Karpas-422 (cell line): ENCODE measurements around the gene NAA20. TPM values are rescaled to one million over a fixed set of nuclear protein-coding genes. Genes with fewer than 3 reads are reported as not detected.

Experiments
- DNase-seq: peaks from one replicate; pipeline ENCODE4 v3.0.0-alpha.2; 2015
- H2AFZ ChIP-seq: fragments of 200-600 bp; sonication (generic); 2 replicates; pipeline ENCODE4 v1.6.1; 2014; ENCODE audit warnings: antibody characterized with exemption, low read length, mixed read lengths
- H3K27ac ChIP-seq: fragments of 200-600 bp; sonication (generic); 2 replicates; pipeline ENCODE4 v1.5.1; 2014; ENCODE audit warnings: mild to moderate bottlenecking, low read length, moderate library complexity
- H3K27me3 ChIP-seq: fragments of 200-600 bp; sonication (generic); 2 replicates; pipeline ENCODE4 v1.6.1; 2014; ENCODE audit warnings: low read length, mixed read lengths
- H3K36me3 ChIP-seq: fragments of 200-600 bp; sonication (generic); 2 replicates; pipeline ENCODE4 v1.6.1; 2014; ENCODE audit warnings: low read length, mixed read lengths; ENCODE audit not compliant: insufficient read depth
- H3K4me1 ChIP-seq: fragments of 200-600 bp; sonication (generic); 2 replicates; pipeline ENCODE4 v1.6.1; 2014; ENCODE audit warnings: mild to moderate bottlenecking, low read length, mixed read lengths
- H3K4me2 ChIP-seq: fragments of 200-600 bp; sonication (generic); 2 replicates; pipeline ENCODE4 v1.6.1; 2014; ENCODE audit warnings: low read length, low read depth, mild to moderate bottlenecking; ENCODE audit not compliant: poor library complexity, severe bottlenecking
- H3K4me3 ChIP-seq: fragments of 200-600 bp; sonication (generic); 2 replicates; pipeline ENCODE4 v1.5.1; 2014; ENCODE audit warnings: mild to moderate bottlenecking, antibody characterized with exemption, low read length, mixed read lengths
- H3K79me2 ChIP-seq: fragments of 200-600 bp; sonication (generic); 2 replicates; pipeline ENCODE4 v1.6.1; 2014; ENCODE audit warnings: mild to moderate bottlenecking, low read length, mixed read lengths
- H3K9ac ChIP-seq: fragments of 200-600 bp; sonication (generic); 2 replicates; pipeline ENCODE4 v1.6.0; 2014; ENCODE audit warnings: low read length
- H3K9me2 ChIP-seq: fragments of 200-600 bp; sonication (generic), shearing (Covaris generic); replicated peaks from 2 replicates; pipeline ENCODE4 v1.6.0; 2014; ENCODE audit warnings: mild to moderate bottlenecking, low read length, moderate library complexity; ENCODE audit not compliant: insufficient read depth
- H3K9me3 ChIP-seq: fragments of 300-700, 200-600 bp; sonication (generic); 2 replicates; pipeline ENCODE4 v1.6.1; 2014; ENCODE audit warnings: low read length, mixed read lengths
- H4K20me1 ChIP-seq: fragments of 200-600 bp; sonication (generic); 2 replicates; pipeline ENCODE4 v1.6.1; 2014; ENCODE audit warnings: mild to moderate bottlenecking, antibody characterized with exemption, low read length, low read depth; ENCODE audit not compliant: insufficient read depth
- total RNA-seq: library from RNA; depleted of rRNA; stranded (reverse); fragments of >200 nt; shearing (Covaris generic); gene quantifications from 2 replicates; pipeline ENCODE4 v1.2.3, GENCODE V29; 2014; ENCODE audit warnings: low replicate concordance

Gene NAA20
- total RNA-seq, 1 experiment from 2014 or later = 32.8 TPM

- H3K4me2 ChIP-seq = peak overlapping the region; percentile 4
- H3K9ac ChIP-seq = no peak overlapping the region
- no peak overlapping the region for H2AFZ ChIP-seq
These were observed 11.8 kb upstream of the NAA20 start for GRCh38 chr20:20005342-20005741.

GRCh38 chr20:20009784-20010253 lies 7.3 kb upstream of the NAA20 start:
- Histone ChIP-seq H3K9ac (no peak overlapping the region), H3K4me3 (no peak overlapping the region), H3K4me1 (peaks cover 5% of the 10 kb centered on the region), H3K9me2 (no peaks in the 10 kb centered on the region), H2AFZ (no peak overlapping the region), H3K27ac (no peak overlapping the region), H3K36me3 (no peaks in the 10 kb centered on the region), H3K27me3 (no peaks in the 10 kb centered on the region), H3K79me2 (no peaks in the 10 kb centered on the region), H4K20me1 (no peaks in the 10 kb centered on the region), H3K4me2 (no peak overlapping the region), H3K9me3 (no peaks in the 10 kb centered on the region)
- no peak for DNase-seq

More at GRCh38 chr20:20005342-20005741, 11.8 kb upstream of the NAA20 start:
- Histone ChIP-seq H3K36me3 (no peaks in the 10 kb centered on the region), H3K79me2 (no peaks in the 10 kb centered on the region), H3K4me1 (peaks cover 18% of the 10 kb centered on the region), H3K4me3 (no peak overlapping the region), H3K27me3 (no peaks in the 10 kb centered on the region), H3K9me3 (no peaks in the 10 kb centered on the region), H3K27ac (no peak overlapping the region), H3K9me2 (no peaks in the 10 kb centered on the region), H4K20me1 (no peaks in the 10 kb centered on the region)
- no peak for DNase-seq

- Histone ChIP-seq H3K9ac (no peak overlapping the region), H3K27me3 (no peaks in the 10 kb centered on the region), H3K4me2 (no peak overlapping the region), H2AFZ (no peak overlapping the region), H3K4me1 (no peaks in the 10 kb centered on the region), H3K9me3 (no peaks in the 10 kb centered on the region), H3K79me2 (no peaks in the 10 kb centered on the region), H3K4me3 (no peak overlapping the region), H3K36me3 (no peaks in the 10 kb centered on the region), H4K20me1 (no peaks in the 10 kb centered on the region), H3K9me2 (no peaks in the 10 kb centered on the region), H3K27ac (no peak overlapping the region)
- no peak for DNase-seq
These were observed 6.3 kb upstream of the NAA20 start for GRCh38 chr20:20010639-20011500.

GRCh38 chr20:20012541-20012940 lies 4.6 kb upstream of the NAA20 start:
- Histone ChIP-seq H3K36me3 (no peaks in the 10 kb centered on the region), H3K27ac (no peak overlapping the region), H3K9ac (no peak overlapping the region), H4K20me1 (no peaks in the 10 kb centered on the region), H3K9me3 (no peaks in the 10 kb centered on the region), H3K79me2 (peaks cover 4% of the 10 kb centered on the region), H3K9me2 (no peaks in the 10 kb centered on the region), H3K4me3 (no peak overlapping the region), H3K4me1 (peaks cover 7% of the 10 kb centered on the region), H3K27me3 (no peaks in the 10 kb centered on the region), H2AFZ (no peak overlapping the region), H3K4me2 (no peak overlapping the region)
- DNase-seq = no peak

- DNase-seq = no peak
- Histone ChIP-seq H3K9me3 (no peaks in the 10 kb centered on the region), H3K9ac (no peak overlapping the region), H3K4me1 (peaks cover 23% of the 10 kb centered on the region), H3K79me2 (peaks cover 25% of the 10 kb centered on the region), H4K20me1 (peaks cover 17% of the 10 kb centered on the region), H2AFZ (peak overlapping the region; percentile 28; the same call in 1 of the 2 replicates), H3K36me3 (peaks cover 12% of the 10 kb centered on the region), H3K4me2 (no peak overlapping the region), H3K27me3 (no peaks in the 10 kb centered on the region), H3K27ac (no peak overlapping the region), H3K9me2 (no peaks in the 10 kb centered on the region), H3K4me3 (no peak overlapping the region)
These were observed 2.5 kb upstream of the NAA20 start for GRCh38 chr20:20014659-20015058.

GRCh38 chr20:20017844-20018185 lies 653 bp downstream of the NAA20 start:
- Histone ChIP-seq H2AFZ (peak overlapping the region; percentile 86; the same call in 1 of the 2 replicates), H3K9me3 (no peaks in the 10 kb centered on the region), H3K27me3 (no peaks in the 10 kb centered on the region), H3K36me3 (peaks cover 13% of the 10 kb centered on the region), H3K4me1 (peaks cover 33% of the 10 kb centered on the region), H3K27ac (peak overlapping the region; percentile 24; the same call in 1 of the 2 replicates), H3K79me2 (peaks cover 56% of the 10 kb centered on the region), H3K9me2 (no peaks in the 10 kb centered on the region), H3K9ac (peak overlapping the region; percentile 96), H3K4me3 (peak overlapping the region; percentile 100), H4K20me1 (peaks cover 22% of the 10 kb centered on the region), H3K4me2 (peak overlapping the region; percentile 97)
- DNase-seq = peak; percentile 60

GRCh38 chr20:20018366-20018765 lies 1.2 kb downstream of the NAA20 start:
- H3K4me2 ChIP-seq = peak overlapping the region; percentile 97
- H3K27ac ChIP-seq = no peak overlapping the region; the same call in 1 of the 2 replicates
- H3K27me3 ChIP-seq = no peaks in the 10 kb centered on the region
- H3K4me3 ChIP-seq = peak overlapping the region; percentile 100
- DNase-seq = no peak
- H3K9me3 ChIP-seq = no peaks in the 10 kb centered on the region
- peaks cover 25% of the 10 kb centered on the region for H4K20me1 ChIP-seq
- H3K79me2 ChIP-seq = peaks cover 61% of the 10 kb centered on the region
- H2AFZ ChIP-seq = no peak overlapping the region
- no peaks in the 10 kb centered on the region for H3K9me2 ChIP-seq
- peaks cover 33% of the 10 kb centered on the region for H3K4me1 ChIP-seq
- H3K9ac ChIP-seq = peak overlapping the region; percentile 96
- H3K36me3 ChIP-seq = peaks cover 13% of the 10 kb centered on the region

GRCh38 chr20:20019123-20019522 lies 2.0 kb downstream of the NAA20 start:
- H4K20me1 ChIP-seq = peaks cover 32% of the 10 kb centered on the region
- no peaks in the 10 kb centered on the region for H3K9me3 ChIP-seq
- H3K27me3 ChIP-seq = no peaks in the 10 kb centered on the region
- peak overlapping the region; percentile 100; the same call in 1 of the 2 replicates for H3K4me3 ChIP-seq
- H3K27ac ChIP-seq = no peak overlapping the region
- no peaks in the 10 kb centered on the region for H3K9me2 ChIP-seq
- peaks cover 68% of the 10 kb centered on the region for H3K79me2 ChIP-seq
- H3K4me1 ChIP-seq = peaks cover 33% of the 10 kb centered on the region
- no peak overlapping the region for H2AFZ ChIP-seq
- peak overlapping the region; percentile 97 for H3K4me2 ChIP-seq
- no peak for DNase-seq
- H3K36me3 ChIP-seq = peaks cover 13% of the 10 kb centered on the region
- peak overlapping the region; percentile 96 for H3K9ac ChIP-seq
